GM12873 (cell line): ENCODE results near the gene SUGCT.

Experiments
- CTCF ChIP-seq: IDR thresholded peaks from 2 replicates; pipeline ENCODE4 v1.5.1; 2012; ENCODE audit warnings: low read depth, mild to moderate bottlenecking, moderate library complexity, low read length, control low read depth; ENCODE audit not compliant: insufficient read depth; ENCODE audit errors: missing control alignments

Gene SUGCT

GRCh38 chr7:40542982-40543741 is 408.4 kb downstream of the SUGCT start:
- no peak for TF ChIP-seq CTCF

- no peak for TF ChIP-seq CTCF
Observed at GRCh38 chr7:40544221-40544723, 409.5 kb downstream of the SUGCT start.

- TF ChIP-seq CTCF = no peak
Observed at GRCh38 chr7:40544871-40545303, 410.1 kb downstream of the SUGCT start.

- TF ChIP-seq CTCF = no peak
Observed at GRCh38 chr7:40545739-40546138, 410.9 kb downstream of the SUGCT start.

GRCh38 chr7:40546616-40547501 is 412.1 kb downstream of the SUGCT start:
- no peak for TF ChIP-seq CTCF

GRCh38 chr7:40549372-40550039 is 414.7 kb downstream of the SUGCT start:
- TF ChIP-seq CTCF = no peak
